ENCODE measurements around the gene C2CD4B.

DNA sequence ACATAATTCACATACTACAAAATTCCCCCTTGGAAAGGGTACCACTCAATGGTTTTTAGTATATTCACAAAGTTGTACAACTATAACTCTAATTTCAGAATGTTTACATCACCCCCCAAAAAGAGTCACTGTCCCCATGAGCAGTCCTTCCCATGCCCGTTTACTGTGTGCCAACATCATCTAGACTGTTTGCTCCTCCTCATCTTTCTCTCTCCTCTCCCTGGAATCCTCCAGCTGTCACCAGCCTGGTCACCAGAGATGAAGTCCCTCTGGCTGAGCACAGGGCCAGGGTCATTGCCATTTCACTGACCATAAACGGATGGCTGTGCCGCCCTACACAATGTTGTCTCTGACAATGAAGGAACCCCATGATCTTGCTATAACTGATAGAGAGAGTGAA lies 45.2 kb downstream of the C2CD4B start:
- TF ChIP-seq TAF1 (IDR thresholded peaks at IDR 0.05; ENCODE audit: borderline replicate concordance, insufficient read depth, low read length) (no peak), FOXP2 (optimal IDR thresholded peaks at IDR 0.05; ENCODE audit: borderline replicate concordance, extremely low read depth, extremely low read length, insufficient read depth) (no peak), POLR2AphosphoS5 (IDR thresholded peaks at IDR 0.05; ENCODE audit: low read depth, low read length) (no peak)
